Activated naive CD8-positive, alpha-beta T cell (primary cell): ENCODE results near the gene FAM236C.
"Not testable (repeated sequence)": the region's sequence is repeated elsewhere in the genome, so short reads cannot be mapped to it uniquely, and the experiment has no call there.

Source experiments
- H3K27ac Mint-ChIP-seq: one replicate; pipeline ENCODE4 v1.8.0; 2021; ENCODE audit warnings: mixed read lengths
- H3K27me3 Mint-ChIP-seq: one replicate; pipeline ENCODE4 v1.8.0; 2021; ENCODE audit warnings: mixed read lengths
- H3K36me3 Mint-ChIP-seq: one replicate; pipeline ENCODE4 v1.8.0; 2021; ENCODE audit warnings: mixed read lengths
- H3K4me1 Mint-ChIP-seq: one replicate; pipeline ENCODE4 v1.8.0; 2021; ENCODE audit warnings: low read depth, mixed read lengths
- H3K4me3 Mint-ChIP-seq: one replicate; pipeline ENCODE4 v1.8.0; 2021; ENCODE audit warnings: mild to moderate bottlenecking, mixed read lengths
- H3K9me3 Mint-ChIP-seq: one replicate; pipeline ENCODE4 v1.8.0; 2021; ENCODE audit warnings: low read depth, mixed read lengths

Gene FAM236C

DNA sequence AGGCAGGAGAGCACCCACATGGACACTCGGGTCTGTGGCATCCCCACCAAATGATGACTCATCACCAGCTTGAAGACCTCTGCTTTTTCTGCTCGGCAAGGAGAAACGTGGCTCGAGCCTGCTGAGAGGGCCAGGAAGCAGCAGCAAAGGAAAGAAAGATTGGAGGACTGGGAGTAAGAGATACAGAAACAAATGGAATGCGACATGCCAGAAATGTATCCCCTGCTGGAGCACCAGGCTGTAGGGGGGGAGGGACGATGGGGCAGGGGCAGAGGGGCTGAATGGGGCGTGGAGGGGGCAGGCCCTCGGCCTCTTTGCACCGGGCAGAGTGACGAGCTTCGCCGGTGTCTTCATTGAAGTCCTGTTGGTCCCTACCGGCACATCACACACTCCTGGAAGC, at the start of gene FAM236C:
FAM236C (plus strand) TSS at position 301 of the 400 bp plus-strand sequence. CDS start 100 bp downstream, outside the sequence.
- not testable (repeated sequence) for H3K27ac Mint-ChIP-seq, H3K4me1 Mint-ChIP-seq, H3K27me3 Mint-ChIP-seq, H3K9me3 Mint-ChIP-seq, H3K36me3 Mint-ChIP-seq, H3K4me3 Mint-ChIP-seq

DNA sequence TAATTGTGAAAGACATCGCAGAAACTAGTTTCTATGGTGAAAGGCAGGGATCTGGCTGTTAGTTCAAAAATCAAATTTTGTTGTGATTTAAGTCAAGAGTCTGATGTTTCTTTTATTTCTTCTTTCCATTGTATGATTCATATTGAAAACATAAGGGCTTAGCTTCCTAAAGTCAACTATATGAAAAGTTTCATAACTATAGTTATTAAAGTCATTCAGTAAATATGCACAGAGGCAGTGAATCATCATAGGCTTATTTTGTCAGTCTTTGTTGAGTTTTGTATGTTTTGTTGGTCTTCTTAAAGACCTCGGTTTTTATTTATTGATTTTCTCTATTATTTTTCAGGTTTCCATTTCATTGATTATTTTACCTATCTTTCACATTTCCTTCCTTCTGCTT, 29.5 kb upstream of the FAM236C start:
- not testable (repeated sequence) for H3K9me3 Mint-ChIP-seq, H3K27ac Mint-ChIP-seq, H3K4me1 Mint-ChIP-seq, H3K27me3 Mint-ChIP-seq, H3K36me3 Mint-ChIP-seq, H3K4me3 Mint-ChIP-seq

DNA sequence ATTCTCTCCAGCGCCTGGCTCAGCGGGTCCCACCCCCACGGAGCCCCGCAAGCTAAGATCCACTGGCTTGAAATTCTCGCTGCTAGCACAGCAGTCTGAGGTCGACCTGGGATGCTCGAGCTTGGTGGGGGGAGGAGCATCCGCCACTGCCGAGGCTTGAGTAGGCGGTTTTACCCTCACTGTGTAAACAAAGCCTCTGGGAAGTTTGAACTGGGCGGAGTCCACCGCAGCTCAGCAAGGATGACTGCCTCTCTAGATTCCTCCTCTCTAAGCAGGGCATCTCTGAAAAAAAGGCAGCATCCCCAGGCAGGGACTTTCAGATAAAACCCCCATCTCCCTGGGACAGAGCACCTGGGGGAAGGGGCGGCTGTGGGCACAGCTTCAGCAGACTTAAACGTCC, 22.7 kb upstream of the FAM236C start:
- H3K36me3 Mint-ChIP-seq, H3K27ac Mint-ChIP-seq, H3K4me3 Mint-ChIP-seq, H3K4me1 Mint-ChIP-seq, H3K27me3 Mint-ChIP-seq, H3K9me3 Mint-ChIP-seq: not testable (repeated sequence)

DNA sequence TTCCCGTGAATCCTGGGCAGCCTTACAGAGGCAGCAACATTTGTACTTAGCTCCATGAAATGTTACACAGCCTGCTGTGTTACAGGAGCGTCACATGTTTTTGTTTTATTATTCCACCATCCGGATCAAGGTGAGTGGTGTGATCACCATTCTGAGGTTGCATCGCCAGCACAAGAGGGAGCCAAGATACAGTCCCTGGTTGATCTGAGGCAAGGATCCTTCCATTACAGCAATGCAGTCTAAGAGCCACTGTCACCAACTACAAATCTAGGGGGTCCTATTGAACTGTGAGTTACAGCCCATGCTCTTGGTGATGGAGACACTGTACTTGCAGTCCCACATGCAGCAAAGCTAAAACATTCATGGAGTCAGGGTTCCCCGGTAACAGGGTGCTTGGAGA, 3.7 kb downstream of the FAM236C start:
- not testable (repeated sequence) for H3K27ac Mint-ChIP-seq, H3K4me1 Mint-ChIP-seq, H3K27me3 Mint-ChIP-seq, H3K4me3 Mint-ChIP-seq, H3K36me3 Mint-ChIP-seq, H3K9me3 Mint-ChIP-seq

DNA sequence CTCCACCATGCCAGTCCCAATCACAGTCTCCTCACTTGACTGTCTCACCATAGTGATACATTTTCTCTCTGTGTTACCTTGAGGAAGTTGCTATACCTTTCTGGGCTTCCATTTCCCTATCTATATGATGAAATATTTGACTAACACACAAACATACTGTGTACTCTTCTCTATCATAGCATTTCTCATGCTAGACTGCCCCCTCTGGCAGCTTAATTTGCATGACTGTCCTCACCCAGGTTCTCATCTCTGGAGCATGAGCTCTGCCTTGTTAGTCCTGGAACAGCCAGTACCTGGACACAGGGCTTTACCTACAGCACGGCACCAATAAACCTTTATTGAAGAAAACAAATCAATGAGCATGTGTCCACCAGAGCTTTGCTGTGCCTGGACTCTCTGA, 19.9 kb downstream of the FAM236C start:
- H3K27me3 Mint-ChIP-seq, H3K9me3 Mint-ChIP-seq, H3K4me3 Mint-ChIP-seq, H3K27ac Mint-ChIP-seq, H3K4me1 Mint-ChIP-seq, H3K36me3 Mint-ChIP-seq: not testable (repeated sequence)

DNA sequence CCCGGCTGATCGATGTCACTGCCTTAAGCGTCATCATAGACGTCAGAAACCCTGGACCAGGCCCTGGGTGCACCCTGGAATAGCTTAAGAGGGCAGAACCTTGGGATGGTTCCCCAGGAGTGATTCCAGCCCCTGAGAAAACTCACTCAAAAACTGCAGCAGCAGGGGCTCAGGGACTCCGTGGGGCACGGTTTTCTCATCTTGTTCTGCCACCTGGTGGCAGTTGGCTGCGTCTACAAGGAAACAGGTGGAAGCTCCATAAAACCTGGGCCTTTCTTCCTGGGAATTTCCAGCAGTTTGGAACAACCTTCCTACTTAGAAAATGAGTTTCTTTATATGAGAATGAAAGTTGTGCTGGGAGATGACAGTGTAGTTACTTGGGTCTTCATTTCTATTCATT, 24.0 kb downstream of the FAM236C start:
- not testable (repeated sequence) for H3K9me3 Mint-ChIP-seq, H3K4me1 Mint-ChIP-seq, H3K27ac Mint-ChIP-seq, H3K4me3 Mint-ChIP-seq, H3K27me3 Mint-ChIP-seq, H3K36me3 Mint-ChIP-seq

DNA sequence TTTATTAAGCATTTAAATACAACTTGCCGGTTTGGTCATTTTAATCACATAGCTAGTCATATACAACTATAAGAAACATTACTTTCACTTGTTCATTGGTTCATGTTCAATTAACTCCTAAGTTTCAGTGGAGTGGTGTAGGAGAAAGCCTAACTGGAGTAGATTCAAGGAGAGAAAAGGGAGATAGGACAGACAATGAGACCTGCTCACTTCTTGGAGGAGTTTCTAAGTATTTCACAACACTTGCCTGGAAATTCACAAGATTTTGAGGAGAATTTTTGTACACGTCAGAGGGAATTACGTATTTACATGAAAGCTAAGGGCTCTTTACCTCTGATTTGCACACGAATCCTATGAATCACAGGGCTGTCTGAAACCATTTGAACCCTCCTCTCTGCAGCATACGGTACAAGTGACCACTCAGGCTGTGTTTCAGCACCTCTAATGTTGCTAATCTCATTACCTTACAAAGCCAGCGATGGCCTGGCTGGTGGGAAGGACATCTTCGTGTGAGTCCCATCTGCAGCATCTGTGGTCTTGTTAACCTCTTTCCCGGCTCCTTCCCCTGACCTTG, 24.6 kb downstream of the FAM236C start:
- not testable (repeated sequence) for H3K4me3 Mint-ChIP-seq, H3K27me3 Mint-ChIP-seq

DNA sequence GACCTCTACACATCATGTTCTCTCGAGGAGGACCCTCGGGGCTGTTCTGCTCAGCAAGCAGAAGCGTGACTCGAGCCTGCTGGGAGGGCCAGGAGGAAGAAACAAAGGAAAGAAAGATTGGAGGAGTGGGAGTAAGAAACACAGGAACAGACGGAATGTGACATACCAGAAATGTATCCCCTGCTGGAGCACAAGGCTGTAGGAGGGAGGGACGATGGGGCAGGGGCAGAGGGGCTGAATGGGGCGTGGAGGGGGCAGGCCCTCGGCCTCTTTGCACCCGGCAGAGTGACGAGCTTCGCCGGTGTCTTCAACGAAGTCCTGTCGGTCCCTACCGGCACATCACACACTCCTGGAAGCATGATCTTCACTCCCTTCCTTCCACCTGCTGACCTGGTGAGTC, 25.5 kb downstream of the FAM236C start, which contains the start of gene FAM236A:
FAM236A (plus strand) TSS at position 301 of the 400 bp plus-strand sequence; CDS start at position 358, 57 bp downstream.
- H3K4me3 Mint-ChIP-seq, H3K9me3 Mint-ChIP-seq, H3K4me1 Mint-ChIP-seq, H3K27me3 Mint-ChIP-seq, H3K36me3 Mint-ChIP-seq, H3K27ac Mint-ChIP-seq: not testable (repeated sequence)

More for the DNA sequence above, 24.6 kb downstream of the FAM236C start:
- not testable (repeated sequence) for H3K27ac Mint-ChIP-seq, H3K4me1 Mint-ChIP-seq, H3K36me3 Mint-ChIP-seq, H3K9me3 Mint-ChIP-seq

DNA sequence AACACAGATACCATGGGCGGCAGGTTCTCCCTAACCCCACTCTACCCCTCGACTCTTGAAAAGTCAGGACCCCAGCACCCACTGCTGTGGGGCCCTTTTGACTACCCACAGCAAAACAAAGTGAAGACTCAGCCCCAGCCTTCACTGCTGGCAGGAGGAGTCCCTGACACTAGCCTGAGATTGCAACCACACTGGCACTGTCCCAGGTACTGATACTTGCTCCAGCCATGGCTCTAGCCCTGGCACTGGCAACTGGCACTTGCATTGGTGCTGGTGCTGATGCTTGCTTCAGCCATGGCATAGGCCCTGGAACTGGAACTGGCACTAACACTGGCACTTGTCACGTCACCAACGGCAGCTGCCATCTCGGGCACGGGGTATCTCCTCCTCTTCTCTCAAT, 29.9 kb downstream of the FAM236C start:
- H3K27me3 Mint-ChIP-seq, H3K9me3 Mint-ChIP-seq, H3K4me1 Mint-ChIP-seq, H3K36me3 Mint-ChIP-seq, H3K27ac Mint-ChIP-seq, H3K4me3 Mint-ChIP-seq: not testable (repeated sequence)

DNA sequence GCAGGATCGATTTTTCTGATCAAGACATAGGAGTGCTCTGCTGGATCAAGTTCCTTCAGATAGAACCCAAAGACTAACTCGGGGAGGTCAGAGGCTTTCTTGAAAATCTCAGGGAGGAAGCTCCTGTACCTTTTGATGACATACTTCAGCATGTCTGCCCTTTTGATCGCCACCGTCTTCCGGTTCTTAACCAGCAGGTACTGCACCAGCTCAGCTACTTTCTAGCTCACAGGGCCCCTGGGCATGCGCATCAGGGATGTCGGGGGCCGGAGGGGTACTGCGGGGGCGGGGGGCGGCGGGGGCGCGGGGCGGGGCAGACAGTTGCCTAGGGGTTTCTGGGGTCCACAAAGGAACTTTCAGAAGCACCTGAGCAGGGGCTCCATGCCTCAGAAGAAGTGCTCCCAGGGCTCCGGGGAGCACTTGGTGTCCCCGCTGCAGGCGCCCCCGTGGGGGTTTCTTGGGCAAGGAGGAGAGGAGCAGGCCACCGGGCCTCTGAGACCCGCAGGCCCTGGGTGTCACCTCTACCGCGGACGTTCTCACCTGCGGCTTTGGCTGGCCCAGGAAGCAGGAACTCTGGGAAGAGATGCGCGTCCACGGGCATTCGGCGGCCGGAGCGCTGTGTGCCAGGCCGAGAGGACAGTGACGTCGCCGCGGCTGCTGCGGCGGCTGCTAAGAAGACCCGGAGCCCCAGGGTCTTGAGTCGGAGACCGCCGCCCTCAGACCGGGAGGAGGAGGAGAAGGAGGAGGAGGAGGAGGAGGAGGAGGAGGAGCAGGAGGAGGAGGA, 30.8 kb downstream of the FAM236C start:
- not testable (repeated sequence) for H3K4me1 Mint-ChIP-seq, H3K4me3 Mint-ChIP-seq, H3K27me3 Mint-ChIP-seq, H3K36me3 Mint-ChIP-seq, H3K9me3 Mint-ChIP-seq, H3K27ac Mint-ChIP-seq

DNA sequence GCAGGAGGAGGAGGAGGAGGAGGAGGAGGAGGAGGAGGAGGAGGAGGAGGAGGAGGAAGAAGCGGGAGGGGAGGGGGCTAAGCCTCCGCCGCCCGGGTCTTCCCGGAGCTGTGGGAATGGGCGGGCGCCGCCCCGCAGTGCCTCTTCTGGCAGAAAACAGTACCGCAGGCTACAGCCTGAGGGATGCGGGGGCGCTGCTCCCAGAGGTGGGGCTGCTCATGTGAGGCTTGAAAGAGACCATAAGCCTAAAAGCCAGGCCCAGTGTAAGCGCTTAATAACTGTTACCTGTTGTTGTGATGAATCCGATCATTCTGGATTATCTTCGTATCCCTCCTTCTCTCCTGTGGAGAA, 31.4 kb downstream of the FAM236C start, which contains the start of gene DMRTC1:
DMRTC1 (minus strand) TSS at position 19 of the 351 bp plus-strand sequence. CDS start 68,143 bp downstream, outside the sequence.
- H3K36me3 Mint-ChIP-seq, H3K27ac Mint-ChIP-seq, H3K4me3 Mint-ChIP-seq, H3K27me3 Mint-ChIP-seq, H3K4me1 Mint-ChIP-seq, H3K9me3 Mint-ChIP-seq: not testable (repeated sequence)

DNA sequence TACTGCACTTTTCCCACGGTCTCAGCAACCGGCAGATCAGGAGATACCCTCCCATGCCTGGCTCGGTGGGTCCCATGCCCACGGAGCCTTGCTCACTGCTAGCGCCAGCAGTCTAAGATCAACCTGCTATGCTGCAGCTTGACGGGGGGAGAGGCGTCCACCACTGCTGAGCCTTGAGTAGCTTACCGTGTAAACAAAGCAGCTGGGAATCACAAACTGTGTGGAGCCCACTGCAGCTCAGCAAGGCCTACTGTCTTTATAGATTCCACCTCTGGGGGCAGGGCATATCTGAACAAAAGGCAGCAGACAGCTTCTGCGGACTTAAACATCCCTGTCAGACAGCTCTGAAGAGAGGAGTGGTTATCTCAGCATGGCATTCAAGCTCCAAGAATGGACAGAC, 47.6 kb downstream of the FAM236C start:
- H3K4me1 Mint-ChIP-seq, H3K36me3 Mint-ChIP-seq, H3K27ac Mint-ChIP-seq, H3K27me3 Mint-ChIP-seq, H3K9me3 Mint-ChIP-seq, H3K4me3 Mint-ChIP-seq: not testable (repeated sequence)
